ENCODE measurements around the gene SLC10A7.

SLC10A7 gene

DNA sequence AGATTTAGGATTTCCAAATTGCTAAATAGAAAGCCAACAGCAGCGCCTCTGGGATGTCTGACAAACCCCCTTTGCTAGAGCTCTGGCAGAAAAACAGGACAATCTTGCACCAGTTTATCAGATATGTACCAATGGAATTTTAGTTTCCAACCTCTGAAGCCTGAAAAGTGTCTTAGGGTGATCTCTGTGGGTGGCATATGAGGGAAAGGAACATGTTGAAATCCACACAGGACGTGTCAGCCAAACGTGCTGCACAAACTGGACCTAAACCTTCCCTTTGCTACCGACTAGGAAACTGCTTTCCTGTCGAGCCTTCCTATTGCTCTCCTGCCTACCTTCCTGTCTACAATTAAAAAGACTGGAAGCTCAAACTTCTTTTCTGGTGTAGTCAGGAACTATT is 253.9 kb downstream of the SLC10A7 start:
- in situ Hi-C loops (cut with HindIII; ENCODE audit: low sequenced_read_pairs), result no loop called here

DNA sequence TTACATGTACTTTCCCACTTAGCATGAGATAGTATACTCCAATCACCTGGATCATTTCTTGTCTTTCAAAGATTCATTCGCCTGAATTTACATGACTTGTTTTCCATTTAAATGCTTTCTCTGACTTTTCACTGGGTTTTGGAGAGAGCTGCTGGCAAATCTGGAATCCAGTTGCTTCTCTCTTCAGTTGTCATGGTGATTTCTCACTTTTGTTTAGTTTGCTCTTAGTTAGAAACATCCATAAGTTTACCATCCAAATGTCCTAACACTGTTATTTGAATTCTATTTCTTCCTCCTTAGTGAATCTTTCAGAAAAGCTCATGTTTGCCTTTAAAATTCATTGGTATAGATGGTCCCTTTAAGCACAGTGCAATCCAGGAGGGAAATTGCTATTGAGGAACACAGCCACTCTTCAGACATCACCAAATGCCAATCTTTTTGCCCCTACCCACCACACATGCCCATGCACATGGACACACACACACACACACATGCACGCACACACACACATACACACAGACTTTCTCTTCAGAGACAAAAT is 255.7 kb downstream of the SLC10A7 start:
- in situ Hi-C loops (cut with HindIII; ENCODE audit: low sequenced_read_pairs), result no loop called here

DNA sequence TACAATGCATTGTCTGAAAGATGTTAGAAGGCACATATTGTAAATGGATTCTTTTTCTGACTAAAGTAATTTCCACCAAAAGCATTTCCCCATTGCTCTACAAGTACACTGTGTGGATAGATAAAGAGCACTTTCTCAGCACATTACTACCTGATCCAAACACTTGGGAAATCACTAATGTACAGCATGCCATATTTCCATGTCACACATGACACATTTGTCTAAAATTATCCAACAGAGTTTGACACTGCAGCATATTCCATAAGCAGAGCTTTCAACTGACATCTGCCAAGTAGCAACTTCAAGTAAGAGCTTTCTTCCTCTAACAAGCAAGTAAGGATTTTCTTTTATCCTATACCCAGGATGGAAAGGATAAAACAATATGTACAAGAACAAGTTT is 257.9 kb downstream of the SLC10A7 start:
- in situ Hi-C loops (cut with HindIII; ENCODE audit: low sequenced_read_pairs), result no loop called here

DNA sequence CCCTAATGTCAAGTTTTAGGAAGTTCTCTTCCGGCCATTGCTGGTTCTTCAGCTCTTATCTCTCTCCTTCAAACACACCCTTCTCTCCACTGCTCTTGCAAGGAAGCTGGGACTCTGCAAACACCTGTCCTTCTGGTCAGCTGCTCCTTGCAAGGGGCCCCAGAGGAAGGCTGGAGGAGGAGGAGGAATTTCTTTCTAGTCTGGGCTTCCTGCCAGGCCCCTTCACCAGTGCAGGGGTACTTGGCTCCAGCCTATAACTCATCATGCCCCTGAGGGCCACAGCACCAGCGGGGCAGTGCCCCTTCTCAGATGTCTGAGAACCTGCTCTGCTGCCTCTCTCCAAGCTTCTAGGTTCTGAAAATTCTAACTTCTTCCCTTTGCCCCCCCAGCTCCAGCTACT is 260.7 kb downstream of the SLC10A7 start:
- in situ Hi-C loops (cut with HindIII; ENCODE audit: low sequenced_read_pairs), result no loop called here

DNA sequence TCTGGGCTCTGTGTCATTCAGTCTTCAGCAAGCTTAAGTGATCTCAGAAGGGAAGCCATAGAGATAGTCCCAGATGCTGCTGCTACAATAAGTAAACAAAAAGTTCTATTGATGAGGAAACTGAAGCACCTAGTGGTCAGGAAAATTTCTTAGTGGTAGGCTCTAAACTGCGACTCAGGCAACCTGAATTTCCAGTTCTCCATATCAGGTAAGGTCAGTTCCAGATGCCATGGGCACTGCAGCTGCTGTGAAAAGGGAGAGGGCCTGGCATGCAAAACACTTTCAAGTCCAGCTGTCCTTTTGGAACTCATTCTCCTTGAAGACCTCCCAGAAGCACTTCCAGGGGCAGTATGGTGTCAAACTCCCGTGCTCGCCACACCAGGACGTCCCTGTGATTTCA is 261.2 kb downstream of the SLC10A7 start:
- in situ Hi-C loops (cut with HindIII; ENCODE audit: low sequenced_read_pairs), result no loop called here

DNA sequence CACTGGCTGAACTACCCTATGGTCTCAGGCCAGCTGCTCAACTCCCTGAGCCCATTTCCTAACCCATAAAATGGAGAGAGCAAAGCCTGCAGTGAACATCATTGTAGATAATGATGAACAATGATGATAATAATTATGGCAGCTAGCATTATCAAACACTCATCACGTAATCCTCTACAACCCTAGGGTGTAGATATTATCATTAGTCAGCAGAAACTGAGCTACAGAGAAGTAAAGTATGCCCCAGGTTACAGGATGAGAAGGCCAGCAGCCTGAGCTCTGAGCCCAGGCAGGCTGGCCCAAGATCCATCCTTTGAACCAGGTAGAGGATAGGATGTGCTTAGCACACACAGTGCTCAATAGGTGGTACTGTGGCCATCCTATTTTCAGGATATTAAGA is 264.2 kb downstream of the SLC10A7 start:
- in situ Hi-C loops (cut with HindIII; ENCODE audit: low sequenced_read_pairs), result no loop called here

DNA sequence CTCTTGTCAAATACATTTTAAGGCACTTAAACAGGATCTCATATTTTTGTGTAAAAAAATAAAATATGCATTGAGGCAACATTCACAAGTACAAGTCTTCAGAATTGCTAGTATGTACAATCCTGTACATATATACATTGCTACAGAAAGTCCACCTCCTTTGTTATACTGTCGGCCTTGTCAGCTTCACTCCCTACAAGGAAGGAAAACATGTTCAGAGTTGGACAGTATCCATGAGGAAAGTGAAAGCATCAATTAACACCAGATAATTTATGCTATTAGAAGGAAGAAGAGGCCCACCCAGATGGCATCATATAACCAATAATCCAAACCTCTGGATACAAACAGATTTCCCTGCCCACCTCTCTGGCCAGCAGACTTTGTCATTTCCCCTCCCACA is 265.4 kb downstream of the SLC10A7 start:
- in situ Hi-C loops (cut with HindIII; ENCODE audit: low sequenced_read_pairs), result no loop called here

DNA sequence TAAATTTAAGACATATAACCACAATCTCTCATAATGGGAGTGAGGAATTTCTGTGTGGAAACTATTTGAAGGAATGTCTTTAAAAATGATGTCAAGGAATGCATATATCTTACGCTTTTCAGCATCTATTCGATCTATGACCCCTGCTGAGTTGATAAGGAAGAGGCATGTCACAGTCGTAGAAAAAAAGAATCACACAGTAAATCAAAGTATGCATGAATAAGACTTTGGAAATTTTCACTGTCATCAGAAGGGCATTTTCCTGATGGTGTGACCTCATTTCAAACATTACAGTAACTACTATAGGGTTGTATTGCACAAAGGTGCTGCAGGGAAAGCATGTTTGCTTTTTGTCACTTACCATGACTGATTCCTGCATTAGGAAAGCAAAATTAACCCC is 265.9 kb downstream of the SLC10A7 start:
- in situ Hi-C loops (cut with HindIII; ENCODE audit: low sequenced_read_pairs), result no loop called here

DNA sequence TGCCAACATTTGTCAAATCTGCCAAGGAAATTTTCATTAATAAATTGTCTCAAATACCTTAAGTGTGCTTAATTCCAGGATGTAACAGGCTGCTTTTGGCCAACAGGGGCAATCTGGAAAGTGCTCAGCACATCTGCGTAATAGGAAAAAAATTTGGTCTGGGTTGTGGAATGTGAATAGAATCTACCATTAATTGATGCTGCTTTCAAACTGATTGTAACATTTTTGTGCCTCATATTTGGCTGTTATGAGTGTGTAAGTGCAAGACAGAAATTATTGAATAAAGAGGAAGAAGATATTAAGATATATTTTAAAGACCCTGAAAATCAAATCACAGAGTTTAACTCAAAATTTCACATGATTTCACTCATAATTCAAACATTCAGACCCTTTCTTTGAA is 266.3 kb downstream of the SLC10A7 start:
- in situ Hi-C loops (cut with HindIII; ENCODE audit: low sequenced_read_pairs), result no loop called here

DNA sequence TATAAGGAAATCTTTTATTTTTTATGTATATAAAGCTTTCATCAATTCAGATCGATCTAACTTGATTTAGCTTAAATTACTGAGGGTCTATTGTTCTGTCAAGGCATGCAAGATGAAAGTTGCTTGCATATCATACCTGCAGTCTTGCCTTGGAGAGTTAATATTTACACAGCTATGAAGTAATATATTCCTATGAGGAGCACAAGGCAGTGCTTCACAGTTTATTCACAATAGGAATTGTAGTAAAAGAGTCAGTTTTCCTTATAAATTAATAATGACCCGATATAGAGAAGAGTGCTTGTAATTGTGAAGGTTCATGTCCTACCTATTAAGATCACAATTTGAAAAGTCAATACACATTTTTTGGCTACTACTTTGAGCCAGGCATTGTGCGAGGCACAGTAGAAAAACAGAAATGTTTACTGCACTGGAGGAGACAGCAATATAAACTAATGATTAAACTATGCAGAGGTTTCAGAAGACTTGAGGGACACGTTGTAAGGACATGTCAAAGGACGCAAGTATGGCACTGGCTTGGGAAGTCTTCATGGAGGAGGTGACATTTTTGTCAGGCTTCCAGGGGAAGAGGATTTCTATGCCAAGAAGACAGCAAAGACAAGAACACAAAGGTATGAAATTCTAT is 268.6 kb downstream of the SLC10A7 start:
- in situ Hi-C loops (cut with HindIII; ENCODE audit: low sequenced_read_pairs), result no loop called here

DNA sequence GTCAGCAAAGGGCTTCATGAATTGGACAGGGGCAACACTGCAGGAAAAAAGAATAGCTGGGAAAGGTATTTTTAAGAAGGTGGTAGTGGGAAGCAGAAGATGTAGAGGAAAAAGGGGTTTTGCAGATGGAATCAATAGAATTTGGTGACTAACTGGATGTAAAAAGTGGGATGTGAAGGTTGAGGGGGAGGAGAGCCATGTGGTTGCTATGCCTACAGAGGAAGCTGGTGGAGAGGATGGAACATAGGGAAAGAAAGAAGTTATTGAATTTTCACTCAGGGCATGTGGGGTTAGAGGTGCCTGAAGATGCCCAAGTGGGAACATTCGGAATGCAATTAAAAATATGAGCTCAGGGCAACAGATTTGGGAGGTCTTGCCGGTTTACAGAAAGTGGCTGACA is 274.4 kb downstream of the SLC10A7 start:
- in situ Hi-C loops (cut with HindIII; ENCODE audit: low sequenced_read_pairs), result no loop called here

DNA sequence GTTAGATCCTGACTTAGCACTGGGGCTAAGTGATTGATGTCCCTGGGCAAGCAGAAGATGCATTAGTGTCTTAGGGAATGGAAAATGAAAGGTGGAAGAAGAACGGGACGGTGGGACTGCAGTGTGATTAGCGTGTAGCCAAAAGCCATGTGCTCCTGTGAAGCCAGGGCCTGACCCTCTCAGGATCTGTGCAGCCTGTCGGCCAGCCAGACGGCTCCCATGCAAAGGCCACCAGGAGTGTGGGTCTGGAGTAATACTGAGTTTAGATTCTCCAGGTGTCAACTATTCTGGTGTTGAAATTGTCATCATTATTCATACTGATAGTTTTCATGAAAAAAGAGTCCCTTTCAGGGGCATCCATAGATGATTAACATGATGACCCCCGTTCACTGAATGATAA is 275.4 kb downstream of the SLC10A7 start:
- in situ Hi-C loops (cut with HindIII; ENCODE audit: low sequenced_read_pairs), result no loop called here

DNA sequence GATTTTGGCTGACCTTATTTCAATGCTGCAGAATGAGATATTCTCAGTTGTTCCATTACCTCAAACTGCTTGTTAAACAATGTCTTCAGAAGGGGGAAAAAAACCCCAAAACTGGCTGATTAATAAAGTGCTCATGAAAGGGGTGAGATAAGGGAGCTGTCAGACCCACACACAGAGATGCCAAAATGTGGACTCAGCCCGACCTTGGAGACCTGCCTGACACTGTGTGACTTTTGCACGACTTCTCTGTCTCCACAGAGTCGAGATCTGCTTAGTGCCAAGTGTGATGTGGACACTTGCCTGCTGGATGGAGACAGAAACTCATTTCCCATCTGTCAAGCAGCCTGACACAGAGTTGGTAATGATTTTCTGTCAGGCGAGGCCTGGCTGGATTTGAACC is 275.9 kb downstream of the SLC10A7 start:
- in situ Hi-C loops (cut with HindIII; ENCODE audit: low sequenced_read_pairs), result no loop called here

DNA sequence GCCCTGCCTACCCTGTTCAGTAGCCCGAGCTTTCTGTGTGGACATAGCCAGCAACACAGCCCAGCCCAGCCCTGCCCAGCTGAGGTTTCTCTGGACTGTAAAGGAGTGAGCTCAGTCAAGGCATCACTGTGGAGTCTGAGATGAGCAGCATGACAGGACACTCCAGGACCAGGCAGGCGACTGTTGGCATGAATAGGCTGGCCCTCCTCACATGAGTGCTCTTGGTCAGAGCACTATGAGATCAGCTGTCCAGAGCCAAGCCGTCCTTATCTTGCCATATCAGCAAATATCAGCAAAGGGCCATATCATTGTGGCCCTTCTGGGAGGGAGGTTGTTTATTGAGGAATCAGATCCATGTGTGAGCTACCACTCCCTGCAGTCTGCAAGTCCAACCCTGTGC is 276.5 kb downstream of the SLC10A7 start:
- in situ Hi-C loops (cut with HindIII; ENCODE audit: low sequenced_read_pairs), result no loop called here

DNA sequence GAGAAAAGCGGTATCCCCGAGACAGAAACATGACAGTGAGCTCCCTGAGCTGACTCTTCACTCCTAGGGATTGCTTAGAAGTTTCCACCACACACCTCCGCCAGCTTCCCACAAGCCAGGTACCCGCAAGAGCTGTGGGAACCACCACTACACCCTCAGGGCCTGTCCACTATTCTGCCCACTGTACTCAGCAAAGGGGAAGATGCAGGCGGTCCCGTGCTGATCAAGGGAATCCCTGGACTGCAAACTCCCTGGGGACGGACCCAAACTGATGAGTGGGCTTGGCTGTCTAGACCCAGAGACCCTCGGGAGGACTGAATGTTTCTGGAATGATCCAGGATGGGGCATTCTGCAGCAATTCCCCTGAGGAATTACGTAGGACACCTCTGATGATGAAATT is 277.2 kb downstream of the SLC10A7 start:
- in situ Hi-C loops (cut with HindIII; ENCODE audit: low sequenced_read_pairs), result no loop called here

DNA sequence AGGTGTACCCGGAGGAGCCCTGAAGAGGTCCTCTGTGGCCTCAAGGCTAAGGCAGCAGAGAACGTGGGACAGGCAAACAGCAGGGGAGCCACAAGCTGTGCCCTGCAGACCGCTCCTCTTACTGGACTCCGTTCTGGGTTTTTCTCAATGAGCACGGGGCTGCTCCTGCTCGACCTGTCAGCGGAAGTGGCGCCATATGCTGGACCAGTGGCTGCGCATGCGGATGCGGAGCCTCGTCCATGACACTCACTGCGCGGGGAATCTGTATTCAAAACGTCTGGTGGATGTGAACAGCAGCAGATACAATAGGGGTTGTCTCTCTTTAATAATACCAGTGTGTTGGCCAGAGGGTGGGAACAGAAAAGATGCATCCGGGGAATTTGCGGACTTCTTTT is 277.9 kb downstream of the SLC10A7 start:
- in situ Hi-C loops (cut with HindIII; ENCODE audit: low sequenced_read_pairs), result no loop called here

DNA sequence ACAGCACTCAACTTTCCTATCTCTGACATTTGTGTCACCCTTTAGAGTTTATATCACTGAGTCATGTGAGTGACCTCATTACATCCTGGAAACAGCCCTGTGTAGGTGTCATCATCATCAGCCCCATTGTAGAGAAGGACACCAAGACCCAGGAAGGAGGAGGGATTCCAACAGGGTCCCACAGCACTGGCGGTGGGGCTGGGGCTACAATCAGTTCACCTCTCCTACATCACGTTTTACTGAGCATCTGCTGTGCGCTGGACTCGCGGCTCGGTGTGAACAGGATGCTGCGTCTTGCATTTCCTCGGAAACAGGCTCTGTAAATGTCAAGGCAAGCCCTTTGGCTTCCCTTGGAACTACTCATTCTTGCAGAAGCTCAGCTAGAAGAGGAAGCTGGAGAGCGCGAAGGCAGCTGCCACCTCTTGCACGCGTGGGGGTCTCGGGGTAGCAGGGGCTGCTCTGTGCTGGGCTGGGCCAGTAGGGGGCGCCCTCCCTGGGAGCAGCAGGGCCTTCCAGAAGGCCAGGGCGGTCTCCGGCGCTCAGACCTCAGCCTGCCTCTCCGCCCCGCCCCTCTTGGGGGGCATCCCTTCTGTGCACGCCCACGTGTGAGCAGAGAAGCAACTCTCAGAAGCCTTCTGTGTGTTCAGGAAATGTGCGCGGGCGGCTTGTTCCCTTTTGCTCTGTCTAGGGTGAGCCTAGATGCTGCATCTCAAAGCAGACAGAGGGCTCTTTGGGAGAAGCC is 278.4 kb downstream of the SLC10A7 start:
- in situ Hi-C loops (cut with HindIII; ENCODE audit: low sequenced_read_pairs), result no loop called here

DNA sequence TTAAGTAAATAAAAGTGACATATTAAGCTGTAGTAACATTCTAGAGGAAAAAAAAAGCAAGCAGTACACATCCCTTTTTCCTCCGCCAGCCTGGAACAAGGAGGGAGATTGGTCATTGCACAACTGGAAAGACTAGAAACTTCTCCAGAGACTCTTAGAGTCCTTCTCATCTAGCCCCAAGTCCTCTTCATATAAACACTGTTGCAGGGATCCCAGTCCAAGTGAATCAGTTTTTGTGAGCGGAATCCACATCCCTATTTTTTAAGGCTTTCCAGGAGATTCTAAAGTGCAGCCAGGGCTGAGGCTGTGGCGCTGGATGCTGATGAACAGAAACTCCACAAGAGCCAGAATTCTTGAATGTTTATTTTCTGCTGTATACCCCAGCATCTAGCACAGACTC is 283.6 kb downstream of the SLC10A7 start:
- in situ Hi-C loops (cut with HindIII; ENCODE audit: low sequenced_read_pairs), result no loop called here

DNA sequence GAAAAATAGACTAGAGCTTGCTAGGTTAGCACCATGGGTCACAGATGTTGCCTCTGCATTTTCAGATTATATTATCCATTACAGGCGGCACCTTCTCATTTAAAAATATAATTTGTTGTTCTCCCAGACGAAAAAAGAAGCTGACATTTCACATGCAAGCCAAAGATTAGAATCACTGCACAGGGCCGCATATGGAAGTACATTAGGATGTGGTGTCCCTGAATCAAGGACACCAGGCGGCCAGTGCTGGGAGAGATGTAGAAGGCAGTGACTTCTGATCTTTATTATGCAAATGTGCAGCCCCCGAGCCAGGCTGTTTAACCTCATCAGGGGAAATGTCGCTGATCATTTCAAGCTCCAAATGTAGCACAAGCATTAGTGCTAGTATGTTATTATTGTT is 284.6 kb downstream of the SLC10A7 start:
- in situ Hi-C loops (cut with HindIII; ENCODE audit: low sequenced_read_pairs), result no loop called here

DNA sequence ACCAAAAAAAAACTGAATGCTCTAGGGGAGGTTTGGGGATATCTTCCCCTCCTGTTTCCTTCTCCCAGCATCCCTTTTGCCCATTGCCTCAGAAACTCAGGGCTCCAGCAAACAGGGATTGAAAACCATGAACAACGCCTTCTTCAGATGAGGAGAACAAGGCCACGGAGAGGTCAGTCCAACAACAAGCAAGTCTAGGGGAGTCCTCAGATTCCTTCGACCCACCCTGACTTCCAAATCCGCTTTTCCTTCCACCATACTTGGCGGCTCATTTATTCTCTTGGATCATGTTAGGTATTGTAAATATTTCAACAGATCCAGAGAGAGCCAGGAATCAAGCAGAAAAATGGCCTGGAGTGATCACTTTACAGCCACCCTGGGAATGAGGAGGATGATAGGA is 285.5 kb downstream of the SLC10A7 start:
- in situ Hi-C loops (cut with HindIII; ENCODE audit: low sequenced_read_pairs), result no loop called here

DNA sequence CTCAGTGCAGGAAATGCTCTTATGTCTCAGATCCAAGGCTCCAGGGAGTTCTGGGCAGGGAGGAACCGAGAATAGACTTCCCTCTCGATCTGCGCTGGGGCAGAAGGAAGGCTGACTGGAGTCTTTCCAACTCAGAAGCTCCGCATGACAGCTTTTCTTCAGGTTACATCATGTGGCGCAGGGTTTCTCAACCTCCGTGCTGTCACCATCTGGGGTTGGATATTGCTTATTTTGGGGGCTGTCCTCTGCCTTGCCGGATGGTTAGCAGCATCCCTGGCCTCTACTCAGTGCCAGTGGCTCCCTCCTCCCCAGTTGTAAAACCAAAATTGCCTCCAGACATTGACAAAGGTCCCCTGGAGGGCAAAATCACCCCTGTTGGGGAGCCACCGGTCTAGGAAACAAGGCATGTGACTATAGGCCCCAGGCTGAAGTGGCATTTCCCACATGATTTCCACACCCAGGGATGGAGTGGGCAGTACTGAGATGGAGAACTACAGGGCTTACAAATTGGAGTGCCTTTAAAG is 286.0 kb downstream of the SLC10A7 start:
- in situ Hi-C loops (cut with HindIII; ENCODE audit: low sequenced_read_pairs), result no loop called here

DNA sequence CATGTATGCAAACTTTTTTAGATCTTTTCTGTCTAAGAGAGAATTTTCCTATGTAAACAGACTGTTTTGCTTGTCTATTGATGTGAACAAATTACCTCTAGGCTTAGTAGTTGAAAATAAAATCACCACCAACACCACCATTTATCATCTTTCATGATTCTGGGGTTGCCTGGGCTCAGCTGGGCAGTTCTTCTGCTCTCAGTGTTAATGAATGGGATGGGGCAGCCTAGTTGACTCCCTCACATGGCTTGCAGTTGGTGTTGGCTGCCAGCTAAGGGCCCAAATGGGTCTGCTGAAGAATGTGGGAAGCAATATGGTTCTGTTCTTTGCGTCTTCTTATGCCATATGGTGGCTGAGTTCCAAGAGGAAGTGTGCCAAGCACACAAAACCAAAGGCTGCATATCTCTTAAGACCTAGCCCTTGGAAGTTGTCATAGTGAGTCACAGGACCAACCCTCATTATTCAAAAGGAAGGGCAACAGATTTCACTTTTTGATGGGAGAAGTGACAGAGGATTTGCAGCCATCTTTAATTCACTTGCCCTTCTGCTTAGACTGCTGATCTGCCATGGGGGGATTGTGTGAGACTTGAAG is 289.5 kb downstream of the SLC10A7 start:
- in situ Hi-C loops (cut with HindIII; ENCODE audit: low sequenced_read_pairs), result no loop called here

All from DLD1 (cell line).